ENCODE measurements around the gene AEN. TPM values are rescaled to one million over a fixed set of nuclear protein-coding genes. Genes with fewer than 3 reads are reported as not detected.
"Not testable (repeated sequence)": the region's sequence is repeated elsewhere in the genome, so short reads cannot be mapped to it uniquely, and the experiment has no call there.

Gene AEN
- total and polyA plus RNA-seq, 12 donors = 4.9 to 29.3 (median 12.9) TPM

DNA sequence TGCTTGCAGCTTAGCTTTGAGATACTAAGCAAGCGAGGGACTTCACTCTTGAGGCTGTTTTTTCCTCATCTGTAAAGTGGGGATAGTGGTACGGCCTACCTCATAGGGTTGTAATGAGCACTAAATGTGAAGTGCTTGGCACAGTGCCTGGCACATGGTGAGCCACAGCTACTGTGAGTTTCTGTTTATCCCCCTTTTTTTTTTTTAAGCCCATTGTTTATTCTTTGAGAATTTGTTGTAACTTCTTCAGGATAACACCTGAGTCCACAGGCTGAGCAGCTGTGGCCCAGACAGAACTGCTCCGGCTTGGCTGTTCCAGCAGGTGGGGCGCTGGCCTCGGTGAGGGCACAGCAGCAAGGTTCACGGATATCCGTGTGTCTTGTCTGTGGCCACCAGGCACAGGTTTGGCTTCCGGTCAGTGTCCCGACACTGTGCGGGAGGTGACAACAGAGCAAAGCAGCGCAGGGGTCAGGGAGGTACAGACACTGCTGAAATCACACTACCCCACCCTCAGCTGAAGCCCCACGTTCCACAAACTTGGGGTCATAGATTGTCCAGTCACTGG, 10.4 kb downstream of the AEN start:
- H3K27ac ChIP-seq = peak overlapping the region in 1 of 5 donors; percentile 65
- no peak overlapping the region for H3K4me3 ChIP-seq
- H3K4me1 ChIP-seq (replicated peaks in 1 of 2) = peaks cover 0 to 9% of the 10 kb centered on the region in 2 donors
- TF ChIP-seq, protein P1, sequence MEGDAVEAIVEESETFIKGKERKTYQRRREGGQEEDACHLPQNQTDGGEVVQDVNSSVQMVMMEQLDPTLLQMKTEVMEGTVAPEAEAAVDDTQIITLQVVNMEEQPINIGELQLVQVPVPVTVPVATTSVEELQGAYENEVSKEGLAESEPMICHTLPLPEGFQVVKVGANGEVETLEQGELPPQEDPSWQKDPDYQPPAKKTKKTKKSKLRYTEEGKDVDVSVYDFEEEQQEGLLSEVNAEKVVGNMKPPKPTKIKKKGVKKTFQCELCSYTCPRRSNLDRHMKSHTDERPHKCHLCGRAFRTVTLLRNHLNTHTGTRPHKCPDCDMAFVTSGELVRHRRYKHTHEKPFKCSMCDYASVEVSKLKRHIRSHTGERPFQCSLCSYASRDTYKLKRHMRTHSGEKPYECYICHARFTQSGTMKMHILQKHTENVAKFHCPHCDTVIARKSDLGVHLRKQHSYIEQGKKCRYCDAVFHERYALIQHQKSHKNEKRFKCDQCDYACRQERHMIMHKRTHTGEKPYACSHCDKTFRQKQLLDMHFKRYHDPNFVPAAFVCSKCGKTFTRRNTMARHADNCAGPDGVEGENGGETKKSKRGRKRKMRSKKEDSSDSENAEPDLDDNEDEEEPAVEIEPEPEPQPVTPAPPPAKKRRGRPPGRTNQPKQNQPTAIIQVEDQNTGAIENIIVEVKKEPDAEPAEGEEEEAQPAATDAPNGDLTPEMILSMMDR (IDR thresholded peaks at IDR 0.05) = no peak
- TF ChIP-seq POLR2A (IDR thresholded peaks at IDR 0.05) = no peak
- peaks cover 0 to 16% of the 10 kb centered on the region in 2 donors for H3K36me3 ChIP-seq (replicated peaks in 1 of 2)
- intact Hi-C loops (cut with DNase I) = no loop called here
- H3K9me3 ChIP-seq (replicated peaks in 1 of 3) = no peaks in the 10 kb centered on the region
- 84 to 96% (median 92%) methylated on average over 7 to 12 of the region's 12 CpGs for WGBS, 4 donors
- no peak for DNase-seq
- no peaks in the 10 kb centered on the region for H3K27me3 ChIP-seq

DNA sequence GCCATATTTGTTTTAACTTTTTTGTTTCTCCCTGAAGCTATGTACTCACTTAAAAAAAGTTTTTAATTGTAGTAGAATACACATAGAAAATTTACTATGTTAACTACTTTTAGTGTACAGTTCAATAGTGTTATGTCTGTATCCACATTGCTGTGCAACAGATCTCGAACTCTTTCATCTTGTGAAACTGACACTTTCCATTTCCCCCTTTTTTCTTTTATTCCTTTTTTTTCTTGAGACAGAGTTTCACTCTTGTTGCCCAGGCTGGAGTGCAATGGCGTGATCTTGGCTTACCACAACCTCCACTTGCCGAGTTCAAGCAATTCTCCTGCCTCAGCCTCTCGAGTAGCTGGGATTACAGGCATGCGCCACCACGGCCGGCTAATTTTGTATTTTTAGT, 11.7 kb downstream of the AEN start:
- not testable (repeated sequence) for H3K4me1 ChIP-seq (replicated peaks in 1 of 2); H3K9me3 ChIP-seq (replicated peaks in 1 of 3)

DNA sequence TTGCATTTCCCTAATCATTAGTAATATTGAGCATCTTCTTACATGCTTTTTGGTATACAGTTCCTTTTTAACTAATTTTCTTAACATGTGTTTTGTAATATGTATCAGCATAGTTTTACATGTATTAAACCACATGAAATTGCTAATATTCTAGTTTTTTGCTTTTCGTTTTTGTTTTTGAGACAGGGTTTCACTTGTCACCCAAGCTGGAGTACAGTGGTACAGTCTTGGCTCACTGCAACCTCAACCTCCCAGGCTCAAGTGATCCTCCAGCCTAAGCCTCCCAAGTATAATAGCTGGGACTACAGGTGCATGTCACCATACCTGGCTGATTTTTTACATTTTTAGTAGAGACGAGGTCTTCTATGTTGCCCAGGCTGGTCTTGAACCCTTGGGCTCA, 13.3 kb downstream of the AEN start:
- H3K27ac ChIP-seq = no peak overlapping the region
- 78 to 86% (median 85%) methylated on average over 2 of the region's 2 CpGs for WGBS, 4 donors
- H3K9me3 ChIP-seq (replicated peaks in 1 of 3) = no peaks in the 10 kb centered on the region
- no peaks in the 10 kb centered on the region for H3K27me3 ChIP-seq
- H3K4me1 ChIP-seq (replicated peaks in 1 of 2) = peaks cover 9 to 20% of the 10 kb centered on the region in 2 donors
- H3K4me3 ChIP-seq = no peak overlapping the region
- DNase-seq = no peak
- peaks cover 0 to 9% of the 10 kb centered on the region in 2 donors for H3K36me3 ChIP-seq (replicated peaks in 1 of 2)
- TF ChIP-seq, protein P1 (IDR thresholded peaks at IDR 0.05) = no peak
- TF ChIP-seq POLR2A (IDR thresholded peaks at IDR 0.05) = no peak
- intact Hi-C loops (cut with DNase I) = no loop called here

More for the DNA sequence above, 11.7 kb downstream of the AEN start:
- H3K27me3 ChIP-seq; intact Hi-C loops (cut with DNase I); H3K4me3 ChIP-seq; H3K27ac ChIP-seq; DNase-seq: not testable (repeated sequence)
- WGBS, 4 donors = 79 to 88% (median 82%) methylated on average over 7 of the region's 7 CpGs
- peaks cover 0 to 13% of the 10 kb centered on the region in 2 donors for H3K36me3 ChIP-seq (replicated peaks in 1 of 2)

DNA sequence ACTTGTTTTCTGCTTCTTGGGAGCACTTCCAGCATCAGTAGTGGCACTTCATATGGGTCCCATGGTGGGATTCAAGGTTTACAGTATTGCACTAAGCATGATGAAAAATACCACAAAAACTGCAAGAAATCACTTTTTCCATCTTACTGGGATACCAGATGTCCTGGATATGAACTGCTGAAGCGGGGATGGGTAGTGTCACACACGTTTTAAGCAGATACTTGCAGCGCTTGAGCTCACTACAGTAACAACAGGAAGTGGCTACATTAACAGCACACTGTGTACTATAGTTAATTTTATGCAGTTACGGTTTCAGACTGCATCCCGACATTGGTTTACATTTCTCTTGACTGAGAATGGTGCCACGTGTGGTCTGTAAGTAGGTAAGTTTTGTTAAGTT, 14.2 kb downstream of the AEN start:
- 51 to 66% (median 61%) methylated on average over 6 of the region's 6 CpGs for WGBS, 4 donors

More for the DNA sequence above, 14.2 kb downstream of the AEN start:
- Histone ChIP-seq H3K9me3 (replicated peaks in 1 of 3) (no peaks in the 10 kb centered on the region), H3K4me1 (replicated peaks in 1 of 2) (peaks cover 9 to 20% of the 10 kb centered on the region in 2 donors), H3K27ac (peak overlapping the region in 1 of 5 donors; percentile 24), H3K4me3 (no peak overlapping the region), H3K36me3 (replicated peaks in 1 of 2) (peaks cover 0 to under 1% of the 10 kb centered on the region in 2 donors), H3K27me3 (no peaks in the 10 kb centered on the region)
- DNase-seq = no peak
- intact Hi-C loops (cut with DNase I) = no loop called here
- TF ChIP-seq, protein P1 (IDR thresholded peaks at IDR 0.05) = no peak
- no peak for TF ChIP-seq POLR2A (IDR thresholded peaks at IDR 0.05)
